NCI-H345 treated with DMSO at 0.1 percent for 48 hours (cell line): ENCODE results near the gene TMEM131.
"Not testable (repeated sequence)": the region's sequence is repeated elsewhere in the genome, so short reads cannot be mapped to it uniquely, and the experiment has no call there.

ENCODE experiments used
- DNase-seq: peaks from one replicate; lab custom pipeline; 2025; ENCODE audit not compliant: unreplicated experiment; lab: John Stamatoyannopoulos, UW

The TMEM131 gene, protein sequence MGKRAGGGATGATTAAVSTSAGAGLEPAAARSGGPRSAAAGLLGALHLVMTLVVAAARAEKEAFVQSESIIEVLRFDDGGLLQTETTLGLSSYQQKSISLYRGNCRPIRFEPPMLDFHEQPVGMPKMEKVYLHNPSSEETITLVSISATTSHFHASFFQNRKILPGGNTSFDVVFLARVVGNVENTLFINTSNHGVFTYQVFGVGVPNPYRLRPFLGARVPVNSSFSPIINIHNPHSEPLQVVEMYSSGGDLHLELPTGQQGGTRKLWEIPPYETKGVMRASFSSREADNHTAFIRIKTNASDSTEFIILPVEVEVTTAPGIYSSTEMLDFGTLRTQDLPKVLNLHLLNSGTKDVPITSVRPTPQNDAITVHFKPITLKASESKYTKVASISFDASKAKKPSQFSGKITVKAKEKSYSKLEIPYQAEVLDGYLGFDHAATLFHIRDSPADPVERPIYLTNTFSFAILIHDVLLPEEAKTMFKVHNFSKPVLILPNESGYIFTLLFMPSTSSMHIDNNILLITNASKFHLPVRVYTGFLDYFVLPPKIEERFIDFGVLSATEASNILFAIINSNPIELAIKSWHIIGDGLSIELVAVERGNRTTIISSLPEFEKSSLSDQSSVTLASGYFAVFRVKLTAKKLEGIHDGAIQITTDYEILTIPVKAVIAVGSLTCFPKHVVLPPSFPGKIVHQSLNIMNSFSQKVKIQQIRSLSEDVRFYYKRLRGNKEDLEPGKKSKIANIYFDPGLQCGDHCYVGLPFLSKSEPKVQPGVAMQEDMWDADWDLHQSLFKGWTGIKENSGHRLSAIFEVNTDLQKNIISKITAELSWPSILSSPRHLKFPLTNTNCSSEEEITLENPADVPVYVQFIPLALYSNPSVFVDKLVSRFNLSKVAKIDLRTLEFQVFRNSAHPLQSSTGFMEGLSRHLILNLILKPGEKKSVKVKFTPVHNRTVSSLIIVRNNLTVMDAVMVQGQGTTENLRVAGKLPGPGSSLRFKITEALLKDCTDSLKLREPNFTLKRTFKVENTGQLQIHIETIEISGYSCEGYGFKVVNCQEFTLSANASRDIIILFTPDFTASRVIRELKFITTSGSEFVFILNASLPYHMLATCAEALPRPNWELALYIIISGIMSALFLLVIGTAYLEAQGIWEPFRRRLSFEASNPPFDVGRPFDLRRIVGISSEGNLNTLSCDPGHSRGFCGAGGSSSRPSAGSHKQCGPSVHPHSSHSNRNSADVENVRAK (N-terminal part only)

DNA sequence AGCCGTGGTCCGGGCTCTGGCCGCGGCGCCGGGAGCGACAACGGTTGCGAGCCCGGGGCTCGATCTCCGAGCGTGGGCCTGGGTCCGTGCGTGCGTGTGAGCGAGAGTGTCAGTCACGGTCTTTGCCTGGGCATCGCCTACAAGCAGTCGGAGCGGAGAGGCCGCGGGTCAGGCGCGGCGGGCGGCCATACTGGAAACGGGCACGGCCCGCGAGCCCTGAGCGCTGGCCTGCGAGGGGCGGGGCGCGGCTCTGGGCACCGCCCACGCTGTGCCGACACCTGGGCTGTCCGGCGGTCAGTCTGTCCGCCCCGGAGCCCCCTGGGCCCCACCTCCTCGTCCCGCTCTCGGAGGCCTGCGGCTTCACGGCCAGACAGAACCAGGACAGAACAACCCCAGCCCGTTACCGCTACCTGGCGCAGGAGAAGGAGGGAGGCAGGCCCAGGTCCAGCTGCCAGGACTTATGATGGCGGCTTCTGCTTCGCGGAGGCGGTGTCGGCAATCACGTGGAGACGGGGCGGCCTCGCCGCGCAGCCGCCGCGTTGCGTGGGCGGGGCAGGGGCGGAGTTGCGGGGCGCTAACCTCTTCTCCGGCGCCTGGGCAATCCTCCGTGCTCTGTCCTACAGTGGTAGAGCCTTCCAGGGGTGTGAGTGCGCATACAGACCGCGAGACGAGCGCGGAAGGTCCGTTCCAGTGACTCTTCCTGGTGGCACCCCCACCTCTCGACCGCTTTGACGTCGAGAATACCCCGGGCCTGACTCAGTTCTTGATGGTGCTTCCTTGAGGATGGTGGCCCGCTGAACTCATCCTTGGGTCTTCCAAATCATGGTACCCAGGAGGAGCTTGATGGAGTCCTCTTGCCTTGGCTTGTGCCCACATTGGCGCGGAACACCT lies at the start of gene TMEM131:
TMEM131 (minus strand) TSS at position 215 of the 891 bp plus-strand sequence. CDS start 286 bp downstream, outside the sequence.
- peak; percentile 88 for DNase-seq

DNA sequence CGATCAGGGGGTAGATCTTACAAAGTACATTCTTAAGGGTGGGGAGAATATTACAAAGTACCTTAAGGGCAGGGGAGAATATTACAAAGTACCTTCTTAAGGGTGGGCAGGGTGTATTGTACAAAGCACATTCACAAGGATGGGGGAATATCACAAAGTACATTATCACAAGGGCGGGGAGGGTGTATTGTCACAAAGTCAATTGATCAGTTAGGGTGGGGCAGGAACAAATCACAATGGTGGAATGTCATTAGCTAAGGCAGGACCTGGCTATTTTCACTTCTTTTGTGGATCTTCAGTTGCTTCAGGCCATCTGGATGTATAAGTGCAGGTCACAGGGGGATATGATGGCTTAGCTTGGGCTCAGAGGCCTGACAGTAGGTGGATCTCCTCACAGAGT lies 49.0 kb upstream of the TMEM131 start:
- DNase-seq = not testable (repeated sequence)

DNA sequence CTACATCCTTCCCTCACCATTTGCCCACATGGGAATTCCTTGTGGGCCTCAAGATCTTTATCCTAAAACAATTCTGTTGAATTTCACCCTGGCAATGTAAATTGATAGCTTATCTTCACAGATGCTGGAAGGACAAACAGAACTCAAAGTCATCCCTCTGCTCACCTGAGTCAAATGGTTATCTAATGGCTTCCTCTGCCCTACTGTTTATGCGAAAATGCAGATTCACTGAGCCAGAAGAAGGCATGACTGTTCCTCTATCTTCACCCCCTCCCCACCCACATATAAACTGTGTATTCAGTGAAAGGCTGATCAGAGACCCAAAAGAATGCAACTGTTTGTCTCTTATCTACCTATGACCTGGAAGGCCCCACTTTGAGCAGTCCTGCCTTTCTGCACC lies 47.4 kb upstream of the TMEM131 start:
- no peak for DNase-seq

DNA sequence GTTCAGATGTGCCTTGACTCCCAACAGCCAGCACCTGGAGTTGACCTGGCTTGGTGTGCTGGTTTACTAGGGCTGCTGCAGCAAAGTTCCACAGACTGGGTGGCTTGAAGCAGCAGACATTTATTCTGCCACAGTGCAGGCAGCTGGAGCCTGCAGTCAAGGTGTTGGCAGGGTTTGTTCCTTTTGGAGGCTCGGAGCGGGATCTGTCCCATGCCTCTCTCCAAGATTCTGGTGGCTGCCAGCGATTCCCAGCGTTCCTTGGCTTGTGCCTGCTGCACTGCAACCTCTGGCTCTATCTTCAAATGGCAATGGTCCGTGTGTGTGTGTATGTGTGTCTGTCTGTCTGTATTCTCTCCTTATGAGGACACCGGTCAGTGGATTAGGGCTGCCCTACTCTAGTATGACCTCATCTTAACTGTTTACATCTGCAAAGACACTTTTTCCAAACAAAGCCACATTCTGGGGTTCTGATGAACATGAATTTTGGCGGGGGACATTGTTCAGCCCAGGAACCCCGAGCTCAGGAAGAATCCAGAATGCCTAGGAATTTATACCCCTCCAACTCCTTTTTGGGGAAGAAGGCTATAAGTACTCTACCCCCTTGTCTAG lies 44.7 kb upstream of the TMEM131 start:
- DNase-seq = no peak

DNA sequence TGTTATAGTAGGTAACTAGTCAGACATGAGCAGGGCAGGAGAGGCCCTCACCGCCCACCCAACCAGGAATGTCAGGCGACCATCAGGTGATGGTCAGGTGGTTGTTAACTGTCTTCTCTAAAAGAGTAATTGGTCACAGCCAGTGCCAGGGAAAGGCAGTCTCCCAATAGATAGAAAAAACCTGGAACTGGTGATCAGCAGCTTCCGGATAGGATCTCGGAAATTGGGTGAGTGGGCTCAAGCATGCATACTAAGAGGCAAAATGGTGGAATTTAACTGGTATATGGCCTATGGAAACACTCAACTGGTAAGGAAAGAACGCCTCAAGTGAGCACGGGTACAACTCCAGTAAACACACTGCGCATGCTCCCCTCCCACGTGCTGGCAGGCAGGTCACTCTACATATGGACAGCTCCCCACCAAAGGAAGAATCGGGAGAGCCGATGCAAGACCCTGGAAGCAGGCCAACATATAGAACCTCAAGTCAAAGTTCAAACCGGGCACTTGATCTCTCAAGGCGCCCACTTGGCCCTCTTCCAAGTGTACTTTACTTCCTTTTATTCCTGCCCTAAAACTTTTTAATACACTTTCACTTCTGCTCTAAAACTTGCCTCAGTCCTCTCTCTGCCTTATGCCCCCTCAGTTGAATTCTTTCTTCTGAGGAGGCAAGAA lies 43.5 kb upstream of the TMEM131 start:
- no peak for DNase-seq

DNA sequence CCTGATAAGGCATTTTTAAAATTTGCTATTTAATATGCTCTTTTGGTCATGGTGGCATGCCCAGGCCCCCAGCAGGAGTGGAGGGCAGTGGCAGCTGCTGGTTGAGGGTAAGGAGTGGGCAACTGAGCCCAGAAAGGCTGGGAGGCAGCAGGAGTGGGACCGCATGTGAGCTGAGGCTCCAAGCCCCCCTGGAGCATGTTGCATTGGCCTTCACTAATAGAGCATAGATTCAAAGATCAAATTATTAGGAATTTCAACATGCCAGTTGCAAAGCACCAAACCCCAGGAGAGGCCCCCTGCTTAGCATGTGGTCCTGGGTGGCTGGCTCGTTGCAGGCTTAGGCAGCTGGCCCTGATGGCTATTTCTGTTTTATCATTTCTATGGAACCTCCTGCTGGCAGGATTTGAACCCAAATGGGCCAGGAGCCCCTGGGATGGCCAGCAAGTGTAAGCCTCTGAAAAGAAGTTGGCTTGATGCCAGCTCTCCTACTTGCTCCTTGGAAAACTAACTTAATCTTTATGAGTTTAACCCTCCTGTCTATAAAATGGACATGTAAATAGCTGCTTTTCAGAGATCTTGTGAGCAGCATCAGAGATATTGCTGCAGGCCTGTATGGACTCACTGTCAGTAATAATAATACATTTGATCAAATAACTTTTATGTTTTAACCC lies 42.1 kb upstream of the TMEM131 start:
- DNase-seq = no peak

DNA sequence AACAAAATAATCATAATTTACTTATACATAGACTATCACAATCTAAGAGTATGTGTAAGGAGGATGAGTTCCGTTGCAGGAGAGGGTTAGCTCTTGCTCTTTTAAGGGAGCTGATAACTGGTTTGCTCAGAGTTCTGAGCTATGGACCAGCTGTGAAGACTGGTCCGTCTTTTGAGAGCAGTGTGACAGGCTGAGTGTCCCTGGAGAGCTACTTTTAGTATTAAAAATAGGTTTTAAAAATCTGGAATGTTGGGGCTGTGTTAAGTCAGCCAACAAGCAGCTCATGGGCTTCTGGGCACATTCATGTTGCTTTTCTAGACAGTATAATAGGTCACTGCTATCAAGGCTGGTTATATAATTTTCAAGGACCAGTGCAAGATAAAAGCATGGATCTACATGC lies 41.5 kb upstream of the TMEM131 start:
- DNase-seq = no peak

DNA sequence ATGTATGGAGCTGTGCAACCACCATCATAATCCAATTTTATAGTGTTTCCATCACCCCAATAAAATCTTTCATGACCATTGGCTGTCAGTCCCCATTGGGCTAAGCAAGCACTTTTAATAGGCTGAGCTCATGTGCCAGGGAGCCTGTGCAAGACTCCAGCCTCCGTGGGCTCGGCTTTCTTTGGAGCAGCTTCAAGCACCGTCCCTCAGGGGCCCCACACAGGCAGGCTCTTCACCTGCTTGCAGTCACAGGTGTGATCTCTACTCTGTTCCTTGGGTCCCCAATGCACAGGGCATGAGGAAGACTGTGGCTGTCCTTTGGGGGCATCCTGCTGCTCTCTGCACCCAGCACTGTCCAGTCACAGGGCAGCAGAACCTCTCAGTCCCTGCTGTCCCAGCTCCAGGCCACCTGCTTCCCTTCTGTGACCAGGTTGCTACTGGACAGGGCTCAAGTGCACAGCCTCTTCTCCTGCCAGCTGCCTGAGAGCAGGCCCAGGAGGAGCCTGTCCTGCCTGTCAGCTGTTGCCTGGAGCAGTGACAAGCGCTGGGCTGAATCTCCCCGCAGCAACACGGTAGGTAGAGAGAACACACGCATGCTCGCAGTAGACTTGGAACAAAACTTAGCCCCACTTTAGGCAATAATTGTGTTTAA lies 40.7 kb upstream of the TMEM131 start:
- no peak for DNase-seq

DNA sequence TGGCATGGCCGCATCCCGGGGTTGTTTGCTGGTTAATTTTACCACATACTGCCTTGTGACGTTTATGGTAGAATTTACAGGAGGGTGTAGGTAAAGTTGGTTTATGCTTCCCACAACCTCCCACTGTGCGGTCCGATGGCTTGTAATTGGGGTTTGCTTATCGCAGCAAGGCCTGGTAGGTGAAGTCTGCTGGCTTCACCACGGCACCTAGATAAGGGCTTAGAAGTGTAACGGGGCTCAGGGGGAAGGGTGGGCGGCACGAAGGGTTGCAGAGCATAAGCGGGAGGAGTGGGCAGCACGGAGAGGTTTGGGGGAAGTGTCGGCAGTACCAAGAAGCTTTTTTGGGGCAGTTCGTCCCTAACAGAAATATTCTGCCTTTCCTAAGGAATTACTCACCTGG lies 39.0 kb upstream of the TMEM131 start:
- no peak for DNase-seq

DNA sequence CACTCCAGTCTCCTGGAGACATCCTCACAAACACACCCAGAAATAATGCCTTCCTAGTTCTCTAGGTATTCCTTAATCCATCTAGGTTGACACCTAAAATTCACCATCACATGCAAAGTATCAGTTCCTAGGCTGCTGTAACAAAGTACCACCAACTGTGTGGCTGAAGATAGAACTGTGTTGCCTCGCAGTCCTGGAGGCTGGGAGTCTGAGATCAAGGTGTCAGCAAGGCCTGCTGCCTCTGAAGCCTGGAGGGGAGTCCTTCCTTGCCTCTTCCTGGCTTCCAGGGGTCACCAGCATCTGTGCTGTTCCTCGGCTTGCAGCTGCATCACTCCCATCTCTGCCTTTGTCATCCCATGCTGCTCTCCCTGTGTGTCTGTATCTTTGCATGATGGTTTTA lies 36.3 kb upstream of the TMEM131 start:
- DNase-seq = no peak

DNA sequence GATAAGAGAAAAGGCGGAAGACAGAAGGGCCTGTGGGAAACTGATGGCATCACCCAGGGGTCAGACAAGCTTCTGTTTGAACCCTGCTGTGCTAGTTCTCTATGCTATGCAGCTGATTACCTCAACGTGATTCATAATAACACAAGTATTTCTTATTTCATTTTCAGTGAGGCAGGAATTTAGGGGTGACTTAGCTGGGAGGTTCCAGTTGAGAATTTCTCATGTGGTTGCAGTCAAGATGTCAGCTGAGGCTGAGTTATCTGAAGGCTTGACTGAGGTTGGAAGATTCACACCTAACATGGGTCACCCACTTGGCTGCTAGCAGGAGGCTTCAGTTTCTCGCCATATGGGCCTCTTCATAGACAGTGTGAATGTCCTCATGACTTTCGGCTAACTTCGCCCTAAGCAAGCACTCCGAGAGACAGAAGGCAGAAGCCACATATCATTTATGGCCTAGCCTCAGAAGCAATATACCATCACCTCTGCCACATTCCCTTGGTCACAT lies 34.0 kb upstream of the TMEM131 start:
- no peak for DNase-seq

DNA sequence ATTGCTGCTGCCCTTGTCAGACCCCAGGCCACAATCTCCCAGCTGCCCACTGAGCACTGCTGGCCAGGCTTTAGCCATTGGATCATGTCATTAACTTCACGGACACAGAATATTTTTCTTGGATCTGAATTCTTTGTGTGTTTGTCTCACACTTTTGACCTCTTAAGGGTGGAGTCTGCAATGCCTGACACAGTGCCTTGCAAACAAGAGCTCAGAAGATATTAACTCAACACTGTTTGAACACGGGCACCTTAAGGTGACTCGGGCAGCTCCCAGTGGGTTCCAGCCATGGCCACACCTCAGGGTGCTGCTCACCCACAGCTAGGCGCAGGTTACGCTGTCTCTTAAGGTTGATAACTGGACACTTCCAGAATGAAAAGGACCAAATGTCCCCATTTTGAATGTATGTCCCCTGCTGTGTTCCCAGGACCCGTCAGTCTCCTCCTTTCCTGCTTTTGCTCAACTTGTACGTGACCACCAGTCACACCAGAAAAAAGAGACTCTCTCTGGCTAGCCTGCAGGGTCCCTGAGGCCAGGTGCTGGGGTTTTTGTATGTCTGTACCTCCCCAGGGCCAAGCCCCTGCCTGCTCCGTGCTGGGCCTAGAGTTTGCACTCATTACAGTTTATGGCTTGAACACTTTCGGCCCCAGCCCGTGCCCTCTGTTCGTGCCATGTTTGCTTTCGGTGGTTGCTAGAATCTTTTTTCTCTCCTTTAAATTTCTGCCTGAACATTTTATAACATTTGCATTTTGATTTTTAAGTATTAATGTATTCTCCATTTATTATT lies 33.4 kb upstream of the TMEM131 start:
- DNase-seq = no peak

DNA sequence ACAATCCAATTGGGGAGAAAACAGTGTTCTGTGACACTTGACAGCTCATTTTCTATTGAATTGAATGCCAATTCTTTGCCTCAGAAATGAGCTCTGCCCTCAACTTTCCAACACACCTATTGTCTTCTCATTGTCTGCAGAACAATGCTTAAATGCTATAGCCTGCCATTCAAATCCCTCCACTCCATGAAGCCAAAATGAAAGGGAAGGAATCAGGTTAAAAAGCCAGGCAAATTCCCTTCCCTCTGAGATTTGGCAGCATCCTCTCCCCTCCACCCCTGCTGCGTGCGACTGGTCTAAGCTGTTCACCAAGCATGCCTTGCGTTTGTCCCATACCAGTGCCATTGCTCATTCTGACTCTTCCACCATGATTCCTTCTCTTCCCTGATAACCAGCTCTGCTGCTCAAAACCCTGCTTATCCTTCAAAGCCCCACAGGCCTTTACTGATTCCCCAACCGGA lies 32.4 kb upstream of the TMEM131 start:
- no peak for DNase-seq

DNA sequence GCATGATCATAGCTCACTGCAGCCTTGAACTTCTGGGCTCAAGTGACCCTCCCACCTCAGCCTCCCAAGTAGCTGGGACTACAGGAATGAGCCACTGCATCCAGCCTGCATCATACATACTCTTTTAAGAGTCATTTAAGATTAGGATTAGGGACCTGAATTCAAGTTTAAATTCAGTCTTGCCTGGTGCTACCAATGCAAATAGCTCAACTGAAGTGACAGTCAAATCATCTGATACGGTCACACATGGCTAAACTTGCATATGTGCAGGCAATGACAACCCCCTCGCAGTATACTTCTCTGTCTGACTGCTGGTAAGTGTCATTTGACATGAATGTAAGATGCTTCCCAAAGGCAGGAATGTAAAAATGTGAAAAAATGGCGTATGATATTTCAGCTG lies 31.8 kb upstream of the TMEM131 start:
- no peak for DNase-seq

DNA sequence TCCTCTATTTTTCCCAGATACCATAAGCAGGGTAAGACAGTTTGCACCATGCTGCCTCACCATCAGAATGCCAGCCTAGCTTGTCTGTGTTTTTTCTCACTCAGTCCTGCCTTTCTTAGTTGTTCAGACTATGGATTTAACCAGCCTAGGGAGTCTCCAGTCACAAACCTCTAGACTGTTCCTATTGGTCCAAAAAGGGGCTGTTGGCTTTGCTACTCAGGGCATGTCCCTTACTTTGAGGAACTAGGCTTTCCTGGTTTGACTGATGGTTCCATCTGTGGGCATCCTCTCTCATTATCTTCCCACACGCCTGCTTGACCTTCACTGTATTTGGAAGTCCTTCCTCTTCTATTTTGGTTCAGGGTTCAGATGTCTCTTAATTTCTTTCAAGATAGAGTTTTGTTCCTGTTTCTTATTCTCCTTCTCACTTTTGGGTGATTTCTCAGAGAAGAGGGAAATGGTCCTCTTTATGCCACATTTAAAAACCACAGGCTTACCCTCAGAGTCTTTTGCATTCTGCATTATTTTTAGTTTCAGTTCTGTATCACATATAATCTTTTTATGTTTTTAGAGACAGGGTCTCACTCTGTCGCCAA lies 31.3 kb upstream of the TMEM131 start:
- no peak for DNase-seq

DNA sequence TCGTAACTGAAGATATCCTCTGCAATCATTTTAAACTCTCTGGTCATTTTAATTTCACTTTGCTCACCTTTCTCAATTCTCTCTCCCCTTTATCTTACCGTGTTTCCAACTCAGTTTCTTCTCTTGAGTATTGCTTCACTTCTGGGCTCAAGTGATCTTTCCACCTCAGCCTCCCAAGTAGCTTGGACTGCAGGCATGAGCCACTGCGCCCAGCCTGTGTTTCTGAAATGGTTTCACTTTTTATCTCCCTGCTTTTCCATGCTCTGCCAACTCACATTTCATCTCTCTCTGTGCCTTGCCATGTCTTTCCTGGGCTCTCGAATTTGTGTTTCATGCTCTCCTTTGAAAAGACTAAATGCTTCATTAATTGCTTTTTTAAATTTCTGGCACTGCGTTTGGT lies 30.5 kb upstream of the TMEM131 start:
- no peak for DNase-seq

DNA sequence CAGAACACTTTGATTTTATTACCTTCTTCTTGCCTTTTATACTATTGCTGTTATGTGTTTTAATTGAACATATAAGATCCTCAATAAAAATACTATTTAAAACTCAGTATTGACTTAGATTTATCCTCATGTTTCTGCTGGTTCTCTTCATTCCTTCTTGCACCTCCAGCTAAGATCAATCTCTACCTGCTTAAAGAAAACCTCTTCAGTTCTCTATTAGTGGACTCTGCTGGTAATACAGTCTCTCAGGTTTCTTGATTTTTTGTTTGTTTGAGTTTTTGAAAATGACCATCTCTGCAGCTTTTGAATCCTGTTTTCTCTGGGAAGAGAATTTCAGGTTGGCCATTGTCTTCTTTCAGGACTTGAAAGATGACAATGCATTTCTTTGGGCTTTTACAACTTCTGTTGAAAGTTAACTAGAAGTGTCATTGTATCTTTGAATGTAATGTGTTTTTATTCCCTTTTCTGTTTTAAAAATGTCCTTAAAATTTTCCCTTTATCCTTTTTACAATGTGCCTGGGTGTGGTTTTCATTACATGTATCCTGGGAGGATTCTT lies 29.8 kb upstream of the TMEM131 start:
- no peak for DNase-seq
